Right forelimb (tissue), 1 donor: ENCODE results near the gene GOLGA6B.
A peak's percentile ranks its signal among the peaks of the same experiment; 100 is the strongest.
"Not testable (repeated sequence)": the region's sequence is repeated elsewhere in the genome, so short reads cannot be mapped to it uniquely, and the experiment has no call there.

ENCODE experiments used
- DNase-seq: peaks from one replicate; pipeline ENCODE4 v3.0.0-alpha.2; 2018

Gene GOLGA6B

GRCh38 chr15:72654397-72654796 is at the start of gene GOLGA6B:
TSS of gene GOLGA6B (plus strand) at chr15:72654697. CDS start at chr15:72654738, 41 bp downstream.
- not testable (repeated sequence) for DNase-seq

GRCh38 chr15:72604794-72605193 is 49.7 kb upstream of the GOLGA6B start:
- DNase-seq = no peak

GRCh38 chr15:72608084-72608483 is 46.4 kb upstream of the GOLGA6B start:
- DNase-seq = not testable (repeated sequence)

GRCh38 chr15:72609862-72610261 is 44.6 kb upstream of the GOLGA6B start:
- no peak for DNase-seq

GRCh38 chr15:72612324-72612723 is 42.2 kb upstream of the GOLGA6B start:
- DNase-seq = not testable (repeated sequence)

- DNase-seq = no peak
These were observed 39.5 kb upstream of the GOLGA6B start for GRCh38 chr15:72614810-72615532.

GRCh38 chr15:72615533-72616233 is 38.8 kb upstream of the GOLGA6B start:
- not testable (repeated sequence) for DNase-seq

GRCh38 chr15:72616491-72617210 is 37.8 kb upstream of the GOLGA6B start:
- DNase-seq = no peak

GRCh38 chr15:72623854-72624253 is 30.6 kb upstream of the GOLGA6B start:
- not testable (repeated sequence) for DNase-seq

- not testable (repeated sequence) for DNase-seq
These were observed 28.3 kb upstream of the GOLGA6B start for GRCh38 chr15:72626153-72626552.

GRCh38 chr15:72628249-72629067 is 26.0 kb upstream of the GOLGA6B start:
- not testable (repeated sequence) for DNase-seq

- not testable (repeated sequence) for DNase-seq
These were observed 25.4 kb upstream of the GOLGA6B start for GRCh38 chr15:72629068-72629570.

GRCh38 chr15:72636519-72637282 is 17.8 kb upstream of the GOLGA6B start:
- DNase-seq = peak; percentile 86

- DNase-seq = not testable (repeated sequence)
These were observed 14.6 kb upstream of the GOLGA6B start for GRCh38 chr15:72639759-72640483.

- DNase-seq = not testable (repeated sequence)
These were observed 12.2 kb upstream of the GOLGA6B start for GRCh38 chr15:72642271-72642670.

GRCh38 chr15:72648631-72649253 is 5.8 kb upstream of the GOLGA6B start:
- not testable (repeated sequence) for DNase-seq

GRCh38 chr15:72656014-72656413 is 1.5 kb downstream of the GOLGA6B start:
- DNase-seq = not testable (repeated sequence)

- DNase-seq = not testable (repeated sequence)
These were observed 6.6 kb downstream of the GOLGA6B start for GRCh38 chr15:72661081-72661480.

GRCh38 chr15:72663931-72664330 is 9.4 kb downstream of the GOLGA6B start:
- DNase-seq = not testable (repeated sequence)

GRCh38 chr15:72665706-72666105 is 11.2 kb downstream of the GOLGA6B start:
- not testable (repeated sequence) for DNase-seq
